Pons (tissue), 1 donor: Measurements from ENCODE around the gene TRHDE.
"Not testable (repeated sequence)": the region's sequence is repeated elsewhere in the genome, so short reads cannot be mapped to it uniquely, and the experiment has no call there.

Experiments
- DNase-seq: peaks from one replicate; pipeline ENCODE4 v3.0.0-alpha.2; 2016; ENCODE audit warnings: low spot score

The TRHDE gene

DNA sequence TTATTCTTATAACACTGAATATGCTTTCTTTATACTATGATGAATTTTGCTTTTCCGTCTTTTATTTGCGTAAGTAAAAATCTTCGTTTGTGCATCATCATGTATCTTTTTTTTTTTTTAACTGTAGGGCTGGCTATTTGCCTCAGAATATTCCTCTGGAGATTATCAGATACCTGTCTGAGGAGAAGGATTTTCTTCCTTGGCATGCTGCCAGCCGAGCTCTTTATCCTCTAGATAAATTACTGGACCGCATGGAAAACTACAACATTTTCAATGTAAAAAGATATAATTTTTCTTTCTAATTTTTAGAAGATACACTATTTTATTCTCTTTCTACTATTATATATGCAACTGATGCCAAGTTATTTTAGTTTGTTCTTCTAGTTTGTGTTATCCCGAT lies 346.6 kb downstream of the TRHDE start:
- no peak for DNase-seq

DNA sequence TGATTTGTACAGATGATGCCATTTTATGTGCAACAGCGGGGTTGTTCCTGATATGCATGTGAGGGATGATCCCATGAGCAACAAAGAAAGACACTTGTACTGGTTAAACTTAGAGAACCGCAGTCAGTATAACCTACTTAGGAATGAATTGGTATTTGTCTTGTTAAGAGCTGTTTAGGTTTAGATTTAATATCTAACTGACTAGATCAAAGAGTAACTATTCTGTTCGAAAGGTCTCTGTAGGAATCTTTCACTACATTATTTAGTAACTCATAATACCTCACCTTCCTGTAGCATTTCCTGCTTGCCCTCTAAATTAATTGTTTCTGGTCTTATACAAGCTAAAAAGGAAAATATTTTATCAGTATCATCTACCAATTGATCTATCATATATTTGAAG lies 350.4 kb downstream of the TRHDE start:
- no peak for DNase-seq

- DNase-seq: no peak
Measured at GRCh38 chr12:72631926-72632685, 359.9 kb downstream of the TRHDE start.

DNA sequence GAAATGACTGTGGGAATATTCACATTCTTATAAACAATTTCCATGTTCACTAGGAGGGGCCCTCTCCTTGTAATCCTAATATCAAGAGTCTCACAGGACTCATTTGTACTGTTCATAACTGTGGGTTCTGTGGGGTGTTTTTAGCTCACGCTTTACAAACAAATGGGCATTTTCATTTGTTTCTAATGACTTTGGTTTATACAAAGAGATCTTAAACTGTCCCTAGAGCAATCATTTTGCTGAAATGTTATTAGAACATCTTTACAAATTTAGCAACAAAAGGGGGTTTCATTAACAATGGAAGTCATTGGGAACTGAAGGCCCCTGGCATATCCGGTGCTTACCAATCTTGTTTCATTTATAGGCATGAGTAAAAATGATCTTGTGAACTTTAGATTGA lies 370.5 kb downstream of the TRHDE start:
- DNase-seq: no peak

DNA sequence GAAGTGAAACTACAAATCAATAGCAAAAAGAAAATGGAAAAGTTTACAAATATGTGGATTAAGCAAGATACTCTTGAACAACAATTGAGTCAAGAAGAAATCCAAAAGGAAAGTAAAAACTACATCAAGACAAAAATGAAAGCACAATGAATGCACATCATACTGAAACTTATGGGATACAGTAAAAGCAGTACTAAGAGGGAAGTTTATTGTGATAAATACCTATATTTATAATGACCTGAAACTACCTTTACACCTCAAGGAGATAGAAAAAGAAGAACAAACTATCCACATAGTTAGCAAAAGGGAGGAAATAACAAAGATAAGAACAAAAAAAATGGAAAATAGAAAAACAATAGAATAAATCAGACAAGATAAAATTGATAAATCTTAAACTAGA lies 375.0 kb downstream of the TRHDE start:
- no peak for DNase-seq

DNA sequence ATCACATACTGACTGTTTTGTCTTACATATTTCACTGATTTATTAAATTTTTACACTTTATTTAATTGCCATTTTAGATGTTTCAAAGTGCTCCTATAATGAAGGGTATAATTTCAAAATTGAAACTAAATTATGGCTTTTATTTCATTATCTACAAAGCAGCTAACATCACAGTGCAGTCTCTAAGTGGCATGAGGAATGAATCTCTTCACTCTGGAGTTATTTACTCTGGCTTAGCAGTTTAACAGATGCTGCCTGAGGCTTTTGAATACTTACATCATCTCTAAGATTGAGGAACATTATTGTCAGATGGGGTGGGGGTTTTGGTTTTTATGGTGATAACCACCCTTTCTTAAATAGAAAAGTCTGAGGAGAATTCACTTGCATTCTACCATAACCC lies 386.4 kb downstream of the TRHDE start:
- no peak for DNase-seq

- DNase-seq: not testable (repeated sequence)
Measured at GRCh38 chr12:72660174-72660573, 388.0 kb downstream of the TRHDE start.

DNA sequence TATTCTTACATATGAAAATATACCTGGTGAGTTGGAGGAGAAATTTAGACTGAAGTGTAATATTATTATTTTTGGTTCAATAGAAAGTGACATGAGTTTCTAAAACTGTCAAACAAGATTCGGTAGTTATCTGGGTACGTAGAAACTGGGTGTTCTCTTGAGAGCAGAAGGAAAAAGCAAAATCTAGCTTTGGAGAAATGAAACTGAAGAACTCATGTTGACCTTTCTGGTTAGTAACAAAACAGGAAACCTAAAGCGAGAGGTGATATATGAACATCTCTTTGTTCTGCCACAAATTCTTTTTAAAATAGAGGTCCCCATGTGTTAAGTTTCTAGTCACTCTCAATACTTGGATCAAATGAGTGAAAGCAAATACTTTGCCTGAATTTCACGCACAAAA lies 401.7 kb downstream of the TRHDE start:
- peak; percentile 26 for DNase-seq

GRCh38 chr12:72676556-72676955 lies 404.4 kb downstream of the TRHDE start:
- no peak for DNase-seq

DNA sequence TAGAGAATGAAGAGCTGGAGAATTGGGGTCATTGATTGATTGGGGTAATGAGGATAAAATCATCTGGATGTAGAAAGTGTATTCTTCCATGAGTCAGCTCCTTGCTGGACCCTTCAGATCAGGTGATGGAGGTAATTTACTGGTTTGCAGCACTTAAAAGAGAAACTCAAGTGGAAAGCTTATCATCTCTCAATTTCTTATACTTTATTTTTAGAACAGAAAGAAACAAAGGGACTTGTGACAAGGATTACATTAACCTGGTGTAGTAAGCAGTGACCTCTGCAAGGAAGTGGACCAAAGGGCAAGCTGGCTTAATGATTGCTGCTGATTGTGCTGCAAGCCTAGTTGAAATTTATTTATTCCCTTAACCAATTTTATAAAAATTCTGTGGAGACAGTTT lies 405.0 kb downstream of the TRHDE start:
- DNase-seq: no peak

DNA sequence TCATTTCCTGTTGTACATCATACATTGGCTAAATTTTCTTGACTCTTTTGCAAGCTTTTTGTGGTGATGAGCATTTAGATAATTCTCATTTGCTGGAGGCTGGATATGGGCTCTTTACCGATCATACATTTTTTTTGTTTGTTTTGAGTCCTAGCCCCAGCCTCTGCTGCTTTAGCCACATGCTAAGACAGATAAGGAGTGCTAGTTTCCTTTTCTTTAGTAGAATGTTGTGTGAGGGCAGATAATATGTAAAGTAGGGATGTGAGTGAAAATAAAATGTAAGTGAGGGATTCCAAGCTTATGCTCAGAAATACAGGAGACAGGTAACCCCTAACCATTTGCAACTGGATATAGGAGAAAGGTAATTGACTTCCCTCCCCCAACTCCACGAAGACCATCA lies 405.7 kb downstream of the TRHDE start:
- DNase-seq: no peak

GRCh38 chr12:72679147-72679757 lies 407.1 kb downstream of the TRHDE start:
- no peak for DNase-seq

GRCh38 chr12:72681028-72681427 lies 408.9 kb downstream of the TRHDE start:
- DNase-seq: no peak

- no peak for DNase-seq
Measured at GRCh38 chr12:72684491-72684890, 412.3 kb downstream of the TRHDE start.

DNA sequence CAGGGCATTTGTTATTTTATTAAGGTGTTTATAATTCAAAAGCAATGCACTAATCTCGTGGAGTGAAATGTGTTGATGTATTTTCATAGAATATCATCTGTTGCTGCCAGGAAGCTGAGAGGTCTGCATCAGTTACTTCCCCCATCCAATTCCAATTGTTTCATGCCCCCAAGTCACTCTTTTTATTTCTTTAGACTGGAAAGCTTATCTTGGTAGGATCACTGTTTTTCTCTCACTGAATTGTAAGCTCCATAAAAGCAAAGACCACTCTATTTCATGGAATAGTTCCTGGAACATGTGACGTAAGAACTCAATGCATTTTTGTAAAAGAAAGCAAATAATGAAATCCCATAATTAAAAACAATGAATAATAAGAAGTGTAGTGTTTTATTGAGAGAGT lies 420.2 kb downstream of the TRHDE start:
- no peak for DNase-seq

DNA sequence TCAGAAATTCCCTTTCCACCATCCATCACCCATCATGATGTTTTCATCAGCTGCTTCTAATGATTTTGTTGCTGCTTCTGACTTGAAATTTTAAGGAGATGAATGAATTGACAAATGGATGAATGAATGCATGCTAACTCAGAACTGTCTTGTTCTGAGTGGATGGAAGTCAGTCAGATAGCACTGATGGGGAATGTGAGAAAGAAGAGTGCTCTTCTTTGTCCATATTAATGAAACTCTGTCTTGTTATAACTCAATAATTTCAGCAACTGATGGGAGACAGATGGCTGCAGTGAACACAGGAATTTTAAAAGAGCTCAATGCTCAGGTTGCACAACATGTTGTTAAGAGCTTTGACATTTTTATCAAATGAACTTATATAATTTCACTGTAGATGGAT lies 422.0 kb downstream of the TRHDE start:
- no peak for DNase-seq

- DNase-seq: no peak
Measured at GRCh38 chr12:72699362-72699761, 427.2 kb downstream of the TRHDE start.

GRCh38 chr12:72712025-72712424 lies 439.9 kb downstream of the TRHDE start:
- not testable (repeated sequence) for DNase-seq

GRCh38 chr12:72716221-72716620 lies 444.1 kb downstream of the TRHDE start:
- DNase-seq: no peak

- no peak for DNase-seq
Measured at GRCh38 chr12:72717036-72717435, 444.9 kb downstream of the TRHDE start.
